H1 (cell line): ENCODE results near the gene SCAPER. TPM values are rescaled to one million over a fixed set of nuclear protein-coding genes. Genes with fewer than 3 reads are reported as not detected.

Experiments used
- CTCF ChIA-PET: fragments of 300-600 bp; sonication (Branson Sonifier 250); formaldehyde crosslinking; loops from one replicate; lab custom pipeline; 2021; ENCODE audit not compliant: partially characterized antibody; lab: Charles Lee
- POLR2A ChIA-PET: fragments of 300-600 bp; sonication (Branson Sonifier 250); formaldehyde crosslinking; loops from one replicate; lab custom pipeline; 2021; ENCODE audit warnings: inconsistent platforms; ENCODE audit not compliant: partially characterized antibody; lab: Charles Lee
- DNase-seq, 2 experiments: peaks; one replicate each; pipeline versions ENCODE4 v3.0.0 to v3.0.0-alpha.2; 2010 to 2022; ENCODE audit warnings: low spot score in 2 of 2, low read depth in 1 of 2, mixed read lengths in 1 of 2
- FAIRE-seq: peaks from 2 replicates; lab custom pipeline; 2011; peaks lifted over from hg19 to GRCh38; lab: Jason Lieb, UNC
- H2AFZ ChIP-seq: 2 replicates; pipeline ENCODE4 v1.8.1; 2012; ENCODE audit warnings: low read length, inconsistent platforms
- H2AK5ac ChIP-seq: 2 replicates; pipeline ENCODE4 v1.6.1; 2013; ENCODE audit warnings: low read depth, low read length
- H2BK120ac ChIP-seq: replicated peaks from 2 replicates; pipeline ENCODE3; 2013; ENCODE audit warnings: low read depth, low read length, inconsistent platforms
- H2BK12ac ChIP-seq: 2 replicates; pipeline ENCODE4 v1.6.1; 2013; ENCODE audit warnings: low read depth, low read length
- H2BK15ac ChIP-seq: 2 replicates; pipeline ENCODE4 v1.6.1; 2013; ENCODE audit warnings: low read length
- H2BK20ac ChIP-seq: 2 replicates; pipeline ENCODE4 v1.6.1; 2013; ENCODE audit warnings: low read length
- H2BK5ac ChIP-seq: 2 replicates; pipeline ENCODE4 v1.6.1; 2013; ENCODE audit warnings: low read depth, low read length
- H3K14ac ChIP-seq: 2 replicates; pipeline ENCODE4 v1.6.1; 2013; ENCODE audit warnings: inconsistent platforms; ENCODE audit not compliant: insufficient read length
- H3K18ac ChIP-seq: 2 replicates; pipeline ENCODE4 v1.6.1; 2013; ENCODE audit warnings: low read length; ENCODE audit errors: extremely low read depth
- H3K23ac ChIP-seq: 2 replicates; pipeline ENCODE4 v1.6.1; 2013; ENCODE audit warnings: inconsistent platforms; ENCODE audit not compliant: insufficient read length
- H3K23me2 ChIP-seq: 2 replicates; pipeline ENCODE4 v1.6.1; 2013; ENCODE audit warnings: low read depth, low read length
- H3K27ac ChIP-seq: 2 replicates; pipeline ENCODE4 v1.6.1; 2011; ENCODE audit warnings: low read depth, low read length, inconsistent platforms
- H3K27me3 ChIP-seq, 4 experiments: replicated peaks in 1 of 4; 1 replicate in 1 of 4; 2 replicates in 3 of 4; pipeline versions ENCODE4 v1.6.1 to v1.8.1; 2011 to 2013; ENCODE audit warnings: low read length in 3 of 4, mild to moderate bottlenecking in 3 of 4, inconsistent platforms in 2 of 4, mixed read lengths in 2 of 4, moderate library complexity in 1 of 4; ENCODE audit not compliant: control insufficient read depth in 3 of 4, insufficient read depth in 3 of 4; ENCODE audit errors: extremely low read depth in 1 of 4
- H3K36me3 ChIP-seq, 4 experiments: 2 replicates each; pipeline versions ENCODE4 v1.6.1 to v1.8.1; 2011 to 2013; ENCODE audit warnings: mild to moderate bottlenecking in 4 of 4, low read length in 3 of 4, moderate library complexity in 2 of 4, control low read depth in 1 of 4, inconsistent platforms in 1 of 4; ENCODE audit not compliant: insufficient read depth in 4 of 4, control insufficient read depth in 2 of 4
- H3K4ac ChIP-seq: replicated peaks from 2 replicates; pipeline ENCODE3; 2013; ENCODE audit warnings: low read length, low read depth, mixed read lengths, inconsistent platforms; ENCODE audit not compliant: insufficient read length
- H3K4me1 ChIP-seq, 4 experiments: replicated peaks in 1 of 4; 1 replicate in 1 of 4; 2 replicates in 3 of 4; pipeline versions ENCODE4 v1.6.1 to v1.8.1; 2011 to 2013; ENCODE audit warnings: low read length in 3 of 4, inconsistent platforms in 2 of 4, mixed read lengths in 1 of 4; ENCODE audit not compliant: insufficient read depth in 4 of 4, control insufficient read depth in 3 of 4
- H3K4me2 ChIP-seq, 2 experiments: 2 replicates each; pipeline versions ENCODE4 v1.6.1 to v1.8.1; 2011 to 2013; ENCODE audit warnings: low read depth in 2 of 2, low read length in 2 of 2, control low read depth in 1 of 2, inconsistent platforms in 1 of 2, mild to moderate bottlenecking in 1 of 2; ENCODE audit not compliant: insufficient read depth in 1 of 2
- H3K4me3 ChIP-seq, 4 experiments: fragments of 200-600, 300-600 bp in 1 of 4; sonication (generic), shearing (Covaris generic), sonication (Bioruptor Twin) in 1 of 4; 2 replicates each; pipeline versions ENCODE4 v1.5.1 to v1.8.1; 2011 to 2016; ENCODE audit warnings: low read length in 4 of 4, low read depth in 3 of 4, control low read depth in 2 of 4, inconsistent platforms in 2 of 4, mild to moderate bottlenecking in 2 of 4, mixed read lengths in 1 of 4, moderate library complexity in 1 of 4; ENCODE audit not compliant: insufficient read depth in 2 of 4; ENCODE audit errors: extremely low read depth in 1 of 4
- H3K56ac ChIP-seq: replicated peaks from 2 replicates; pipeline ENCODE3; 2013; ENCODE audit warnings: low read depth, mild to moderate bottlenecking, mixed read lengths, low read length, inconsistent platforms; ENCODE audit not compliant: insufficient read length
- H3K79me1 ChIP-seq: 2 replicates; pipeline ENCODE4 v1.6.1; 2013; ENCODE audit warnings: low read depth, low read length, control low read depth
- H3K79me2 ChIP-seq, 2 experiments: 2 replicates each; pipeline versions ENCODE4 v1.6.1 to v1.8.1; 2012 to 2013; ENCODE audit warnings: low read length in 2 of 2, mild to moderate bottlenecking in 2 of 2, inconsistent platforms in 1 of 2; ENCODE audit not compliant: insufficient read depth in 2 of 2, control insufficient read depth in 1 of 2
- H3K9ac ChIP-seq, 4 experiments: replicated peaks in 1 of 4; 1 replicate in 1 of 4; 2 replicates in 3 of 4; pipeline versions ENCODE4 v1.6.1 to v1.8.1; 2011 to 2013; ENCODE audit warnings: low read depth in 3 of 4, low read length in 3 of 4, control low read depth in 2 of 4, mild to moderate bottlenecking in 2 of 4, moderate library complexity in 2 of 4, inconsistent platforms in 1 of 4; ENCODE audit errors: extremely low read depth in 1 of 4
- H3K9me3 ChIP-seq, 2 experiments: 2 replicates each; pipeline versions ENCODE4 v1.6.1 to v1.8.1; 2012 to 2013; ENCODE audit warnings: mild to moderate bottlenecking in 2 of 2, moderate library complexity in 2 of 2, control low read depth in 1 of 2, inconsistent platforms in 1 of 2, low read depth in 1 of 2, low read length in 1 of 2, mixed read lengths in 1 of 2; ENCODE audit not compliant: insufficient read depth in 2 of 2
- H4K20me1 ChIP-seq, 2 experiments: replicated peaks in 1 of 2; 2 replicates each; pipeline versions ENCODE3 to v1.8.1; 2011 to 2013; ENCODE audit warnings: inconsistent platforms in 2 of 2, low read length in 2 of 2, mild to moderate bottlenecking in 1 of 2; ENCODE audit not compliant: insufficient read depth in 2 of 2, control insufficient read depth in 1 of 2
- H4K5ac ChIP-seq: 2 replicates; pipeline ENCODE4 v1.6.1; 2013; ENCODE audit warnings: low read length, low read depth, mixed read lengths, inconsistent platforms; ENCODE audit not compliant: insufficient read length
- H4K8ac ChIP-seq: 2 replicates; pipeline ENCODE4 v1.8.0; 2013; ENCODE audit warnings: mild to moderate bottlenecking, moderate library complexity, low read length, inconsistent platforms; ENCODE audit not compliant: insufficient read depth; ENCODE audit errors: extremely low read depth
- H4K91ac ChIP-seq: replicated peaks from 2 replicates; pipeline ENCODE3; 2013; ENCODE audit warnings: low read length, mixed read lengths, inconsistent platforms; ENCODE audit not compliant: insufficient read length
- ASH2L ChIP-seq: fragments of 200-600, 300-600 bp; sonication (generic); IDR thresholded peaks from one replicate; pipeline ENCODE4 v1.7.1; 2017; ENCODE audit warnings: low read length
- ATF3 ChIP-seq: IDR thresholded peaks from 2 replicates; pipeline ENCODE4 v1.6.1; 2011; ENCODE audit warnings: low read depth, mild to moderate bottlenecking, low read length; ENCODE audit not compliant: insufficient read depth
- EZH2 ChIP-seq: fragments of 200-600 bp; sonication (generic); IDR thresholded peaks from 2 replicates; pipeline ENCODE4 v1.7.1; 2012; ENCODE audit warnings: low read depth, mild to moderate bottlenecking, moderate library complexity, low read length, inconsistent platforms; ENCODE audit not compliant: severe bottlenecking
- GABPA ChIP-seq: IDR thresholded peaks from 2 replicates; pipeline ENCODE4 v1.6.1; 2011; ENCODE audit warnings: mild to moderate bottlenecking, low read length, moderate library complexity, borderline replicate concordance; ENCODE audit not compliant: insufficient read depth
- JUND ChIP-seq: IDR thresholded peaks from 2 replicates; pipeline ENCODE4 v1.6.1; 2011; ENCODE audit warnings: mild to moderate bottlenecking, improper control_type of control experiment, low read length
- MAX ChIP-seq: IDR thresholded peaks from 2 replicates; pipeline ENCODE4 v1.6.1; 2012; ENCODE audit warnings: inconsistent platforms
- NANOG ChIP-seq: IDR thresholded peaks from 2 replicates; pipeline ENCODE4 v1.6.1; 2011; ENCODE audit warnings: low read length, low read depth, mild to moderate bottlenecking, inconsistent platforms; ENCODE audit not compliant: insufficient read depth, poor library complexity, severe bottlenecking
- POLR2A ChIP-seq, 2 experiments: IDR thresholded peaks; 1 replicate in 1 of 2; 2 replicates in 1 of 2; pipeline ENCODE4 v1.6.1; 2011; ENCODE audit warnings: low read depth in 2 of 2, low read length in 2 of 2, mild to moderate bottlenecking in 2 of 2; ENCODE audit errors: control extremely low read depth in 1 of 2
- SAP30 ChIP-seq: fragments of 300-600 bp; sonication (generic); IDR thresholded peaks from 2 replicates; pipeline ENCODE4 v1.7.1; 2012; ENCODE audit warnings: low read length, moderate library complexity, mild to moderate bottlenecking, inconsistent platforms; ENCODE audit not compliant: insufficient read depth, insufficient replicate concordance
- SIN3A ChIP-seq, 2 experiments: IDR thresholded peaks in 1 of 2; conservative IDR thresholded peaks in 1 of 2; 2 replicates each; pipeline ENCODE4 v1.6.1; 2011 to 2012; ENCODE audit warnings: low read length in 2 of 2, improper control_type of control experiment in 1 of 2, low read depth in 1 of 2, mild to moderate bottlenecking in 1 of 2
- TAF1 ChIP-seq: IDR thresholded peaks from 2 replicates; pipeline ENCODE4 v1.6.1; 2011; ENCODE audit warnings: mild to moderate bottlenecking, low read depth, low read length
- TCF12 ChIP-seq: IDR thresholded peaks from 2 replicates; pipeline ENCODE4 v1.6.1; 2011; ENCODE audit warnings: low read depth, mild to moderate bottlenecking, low read length
- USF2 ChIP-seq: IDR thresholded peaks from 2 replicates; pipeline ENCODE4 v1.6.1; 2011; ENCODE audit warnings: low read length, improper control_type of control experiment
- WGBS, 2 experiments: shearing (Covaris generic) in 1 of 2; methylation state at CpG; one replicate each; pipeline versions ENCODE4 v1.1.6 to v1.1.7; 2013 to 2015; ENCODE audit warnings: low lambda C conversion rate in 2 of 2, mixed read lengths in 2 of 2, inconsistent platforms in 1 of 2, low coverage in 1 of 2, missing lambda C conversion rate in 1 of 2; ENCODE audit not compliant: insufficient replicate concordance in 2 of 2, insufficient coverage in 1 of 2, insufficient read length in 1 of 2; ENCODE audit errors: extremely low coverage in 1 of 2, missing lambda C conversion rate in 1 of 2; 5-methylcytosine and 5-hydroxymethylcytosine counted together
- polyA plus RNA-seq, 7 experiments: library from polyadenylated mRNA; depleted of rRNA in 3 of 7; stranded (reverse) in 5 of 7; unstranded in 2 of 7; fragments of >200 nt in 5 of 7; fragments of 200-250 nt in 2 of 7; gene quantifications; 1 replicate in 5 of 7; 2 replicates in 1 of 7; 4 replicates in 1 of 7; pipeline versions ENCODE4 v1.2.1 to v1.2.3, GENCODE V29; 2011 to 2013; ENCODE audit warnings: missing spikeins in 2 of 7, mixed read lengths in 2 of 7
- total RNA-seq: library from RNA; stranded (reverse); fragmentation: NEBNext Ultra II Directional; extraction: Animal tissue kit (Norgen Biotek cat#: 25700); gene quantifications from 2 replicates; pipeline ENCODE4 v1.2.1, GENCODE V29; 2021

SCAPER gene
- total and polyA plus RNA-seq, 2 of the 8 experiments (the other 6 are each of a cell fraction or from before 2014, with no cell fraction given) = 1.6 to 6.8 TPM

- POLR2A ChIA-PET = no interaction called here
- FAIRE-seq (no peak), DNase-seq (no peak)
- TF ChIP-seq ASH2L = no peak
- TF ChIP-seq NANOG = no peak
- no peak for TF ChIP-seq POLR2A (IDR thresholded peaks at IDR 0.05; ENCODE audit: control extremely low read depth in 1 of 2, low read depth in 2 of 2, low read length in 2 of 2)
- no peak for TF ChIP-seq MAX
- no peak for TF ChIP-seq USF2
- no peak for TF ChIP-seq JUND
- TF ChIP-seq EZH2 = no peak
- TF ChIP-seq GABPA = no peak
- TF ChIP-seq SIN3A (conservative IDR thresholded peaks at IDR 0.05 in 1 of 2, IDR thresholded peaks at IDR 0.05 in 1 of 2; ENCODE audit: low read depth in 1 of 2, low read length in 2 of 2) = no peak
- no peak for TF ChIP-seq ATF3
- TF ChIP-seq TAF1 = no peak
- no peak for TF ChIP-seq SAP30
- TF ChIP-seq TCF12 = no peak
Measured at GRCh38 chr15:76823890-76824289, 81.2 kb downstream of the SCAPER start.

More at GRCh38 chr15:76823890-76824289, 81.2 kb downstream of the SCAPER start:
- Histone ChIP-seq H3K79me2 (no peaks in the 10 kb centered on the region), H3K4ac (no peak overlapping the region), H3K27ac (no peak overlapping the region), H3K23me2 (no peaks in the 10 kb centered on the region), H3K18ac (no peak overlapping the region), H2AFZ (no peak overlapping the region), H3K36me3 (no peaks in the 10 kb centered on the region), H3K9ac (no peak overlapping the region), H3K14ac (no peak overlapping the region), H2AK5ac (no peak overlapping the region), H4K8ac (no peak overlapping the region), H2BK20ac (no peak overlapping the region), H4K91ac (no peak overlapping the region), H4K20me1 (no peaks in the 10 kb centered on the region), H4K5ac (no peak overlapping the region), H3K79me1 (no peaks in the 10 kb centered on the region), H3K4me1 (no peaks in the 10 kb centered on the region), H3K4me3 (no peak overlapping the region), H3K23ac (no peak overlapping the region), H2BK120ac (no peak overlapping the region), H2BK15ac (no peak overlapping the region), H3K27me3 (no peaks in the 10 kb centered on the region), H3K56ac (no peak overlapping the region), H3K4me2 (no peak overlapping the region), H2BK12ac (no peak overlapping the region), H3K9me3 (peaks cover 0 to 2% of the 10 kb centered on the region in 2 experiments; a peak in 2 of 4 replicates), H2BK5ac (no peak overlapping the region)
- CTCF ChIA-PET = no interaction called here
- WGBS, 2 experiments = 93% methylated on average over 4 of the region's 4 CpGs; no CpG with 5 or more reads in 1 of the 2 experiments
